OCI-LY3 (cell line): ENCODE results near the gene STAT6.

Source experiments
- H2AFZ ChIP-seq: fragments of 200-600, 300-600 bp; shearing (Covaris generic); 2 replicates; pipeline ENCODE4 v1.6.0; 2014; ENCODE audit warnings: antibody characterized with exemption, low read depth, low read length
- H3K27ac ChIP-seq: fragments of 200-600, 300-600 bp; sonication (generic); 2 replicates; pipeline ENCODE4 v1.5.1; 2014; ENCODE audit warnings: mild to moderate bottlenecking, low read length, moderate library complexity, mixed read lengths
- H3K27me3 ChIP-seq: fragments of 200-600, 300-600 bp; sonication (generic); 2 replicates; pipeline ENCODE4 v1.6.1; 2014; ENCODE audit warnings: low read depth, low read length, mixed read lengths
- H3K36me3 ChIP-seq: fragments of 200-600, 300-600 bp; sonication (generic); replicated peaks from 2 replicates; pipeline ENCODE3; 2014; ENCODE audit warnings: low read depth, low read length, mixed read lengths
- H3K4me1 ChIP-seq: fragments of 300-600, 200-600 bp; sonication (generic); 2 replicates; pipeline ENCODE4 v1.6.1; 2014; ENCODE audit warnings: low read length, mixed read lengths
- H3K4me2 ChIP-seq: fragments of 200-600, 300-600 bp; sonication (generic); 2 replicates; pipeline ENCODE4 v1.6.1; 2014; ENCODE audit warnings: low read length, mixed read lengths
- H3K4me3 ChIP-seq: fragments of 300-600, 200-600 bp; sonication (generic); 2 replicates; pipeline ENCODE4 v1.5.1; 2014; ENCODE audit warnings: antibody characterized with exemption, mild to moderate bottlenecking, low read length, moderate library complexity
- H3K79me2 ChIP-seq: fragments of 300-600, 200-600 bp; shearing (Covaris generic); 2 replicates; pipeline ENCODE4 v1.6.1; 2014; ENCODE audit warnings: mild to moderate bottlenecking, low read length, mixed read lengths
- H3K9ac ChIP-seq: fragments of 300-600, 200-600 bp; shearing (Covaris generic); 2 replicates; pipeline ENCODE4 v1.6.0; 2014; ENCODE audit warnings: mild to moderate bottlenecking, low read length, moderate library complexity
- H3K9me3 ChIP-seq: fragments of 200-600, 300-600 bp; shearing (Covaris generic); 2 replicates; pipeline ENCODE4 v1.6.1; 2014; ENCODE audit warnings: low read length, mixed read lengths; ENCODE audit not compliant: insufficient read depth
- H4K20me1 ChIP-seq: fragments of 200-600, 300-600 bp; sonication (generic); 2 replicates; pipeline ENCODE4 v1.6.1; 2016; ENCODE audit warnings: low read length, mixed read lengths; ENCODE audit not compliant: insufficient read depth
- EZH2phosphoT487 ChIP-seq: fragments of 200-600 bp; shearing (Covaris generic); IDR thresholded peaks from 2 replicates; pipeline ENCODE4 v1.6.1; 2018; ENCODE audit warnings: antibody characterized with exemption, mixed run types, low read depth
- TF ChIP-seq, protein P1 (sequence below): fragments of 200-600, 300-600 bp; sonication (generic); IDR thresholded peaks from 2 replicates; pipeline ENCODE4 v1.5.1; 2014; ENCODE audit warnings: antibody characterized with exemption, low read length, low read depth

The STAT6 gene

DNA sequence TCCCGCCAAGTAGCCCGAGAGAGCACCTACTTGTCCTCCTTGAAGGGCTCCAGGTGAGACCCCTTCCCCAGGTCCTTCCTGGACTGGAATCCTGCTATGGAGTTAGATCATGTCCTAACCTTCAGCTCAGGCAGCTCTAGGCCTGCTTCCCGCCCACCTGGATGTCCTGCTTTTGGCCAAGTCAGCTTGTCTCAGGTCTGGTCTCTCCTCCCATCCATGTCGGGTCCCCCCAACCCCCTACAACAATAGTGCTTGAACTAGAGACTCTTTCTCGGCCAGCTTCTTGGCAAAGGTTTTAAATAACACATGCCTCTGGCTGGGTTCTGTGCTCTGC is 18.7 kb downstream of the STAT6 start:
- peaks cover 19% of the 10 kb centered on the region for H3K36me3 ChIP-seq
- no peak overlapping the region for H3K4me2 ChIP-seq
- TF ChIP-seq EZH2phosphoT487: no peak
- TF ChIP-seq, protein P1, sequence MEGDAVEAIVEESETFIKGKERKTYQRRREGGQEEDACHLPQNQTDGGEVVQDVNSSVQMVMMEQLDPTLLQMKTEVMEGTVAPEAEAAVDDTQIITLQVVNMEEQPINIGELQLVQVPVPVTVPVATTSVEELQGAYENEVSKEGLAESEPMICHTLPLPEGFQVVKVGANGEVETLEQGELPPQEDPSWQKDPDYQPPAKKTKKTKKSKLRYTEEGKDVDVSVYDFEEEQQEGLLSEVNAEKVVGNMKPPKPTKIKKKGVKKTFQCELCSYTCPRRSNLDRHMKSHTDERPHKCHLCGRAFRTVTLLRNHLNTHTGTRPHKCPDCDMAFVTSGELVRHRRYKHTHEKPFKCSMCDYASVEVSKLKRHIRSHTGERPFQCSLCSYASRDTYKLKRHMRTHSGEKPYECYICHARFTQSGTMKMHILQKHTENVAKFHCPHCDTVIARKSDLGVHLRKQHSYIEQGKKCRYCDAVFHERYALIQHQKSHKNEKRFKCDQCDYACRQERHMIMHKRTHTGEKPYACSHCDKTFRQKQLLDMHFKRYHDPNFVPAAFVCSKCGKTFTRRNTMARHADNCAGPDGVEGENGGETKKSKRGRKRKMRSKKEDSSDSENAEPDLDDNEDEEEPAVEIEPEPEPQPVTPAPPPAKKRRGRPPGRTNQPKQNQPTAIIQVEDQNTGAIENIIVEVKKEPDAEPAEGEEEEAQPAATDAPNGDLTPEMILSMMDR: no peak
- no peak overlapping the region for H3K4me3 ChIP-seq
- no peak overlapping the region for H3K27ac ChIP-seq
- peaks cover 29% of the 10 kb centered on the region for H3K4me1 ChIP-seq
- H3K9ac ChIP-seq: no peak overlapping the region
- H3K79me2 ChIP-seq: no peaks in the 10 kb centered on the region
- no peaks in the 10 kb centered on the region for H3K9me3 ChIP-seq
- H2AFZ ChIP-seq: no peak overlapping the region
- H4K20me1 ChIP-seq: peaks cover 14% of the 10 kb centered on the region
- H3K27me3 ChIP-seq: no peaks in the 10 kb centered on the region

DNA sequence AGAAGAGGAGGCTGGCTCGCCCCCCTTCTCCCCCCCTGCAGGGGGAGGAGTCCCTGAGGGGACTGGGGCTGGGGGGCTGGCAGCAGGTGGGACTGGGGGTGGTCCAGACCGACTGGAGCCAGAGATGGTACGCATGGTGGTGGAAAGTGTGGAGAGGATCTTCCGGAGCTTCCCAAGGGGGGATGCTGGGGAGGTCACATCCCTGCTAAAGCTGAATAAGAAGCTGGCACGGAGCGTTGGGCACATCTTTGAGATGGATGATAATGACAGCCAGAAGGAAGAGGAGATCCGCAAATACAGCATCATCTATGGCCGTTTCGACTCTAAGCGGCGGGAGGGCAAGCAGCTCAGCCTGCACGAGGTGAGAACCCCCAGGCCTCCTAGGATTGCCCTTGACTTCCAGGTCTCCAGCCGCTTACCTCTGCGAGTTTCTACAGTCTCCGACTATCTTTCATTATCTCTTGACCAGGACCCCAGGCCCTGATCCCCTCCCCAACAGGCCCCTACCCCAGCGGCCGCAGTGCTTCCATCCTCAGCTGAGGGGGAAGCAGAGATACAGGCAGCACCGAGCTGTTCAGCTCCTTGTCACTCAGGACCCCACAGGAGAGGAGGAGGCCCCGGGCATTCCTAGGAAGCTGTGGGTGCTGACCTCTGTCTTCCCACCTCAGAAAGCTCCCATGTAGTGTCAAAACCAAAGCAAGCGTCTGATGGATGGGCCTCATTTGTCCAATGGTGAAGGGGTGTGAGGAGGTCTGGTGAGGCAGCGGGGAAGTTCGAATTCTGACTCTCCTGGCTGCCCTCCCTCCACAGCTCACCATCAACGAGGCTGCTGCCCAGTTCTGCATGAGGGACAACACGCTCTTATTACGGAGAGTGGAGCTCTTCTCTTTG is 19.3 kb downstream of the STAT6 start:
- Histone ChIP-seq H3K9ac (no peak overlapping the region), H3K4me3 (no peak overlapping the region)

DNA sequence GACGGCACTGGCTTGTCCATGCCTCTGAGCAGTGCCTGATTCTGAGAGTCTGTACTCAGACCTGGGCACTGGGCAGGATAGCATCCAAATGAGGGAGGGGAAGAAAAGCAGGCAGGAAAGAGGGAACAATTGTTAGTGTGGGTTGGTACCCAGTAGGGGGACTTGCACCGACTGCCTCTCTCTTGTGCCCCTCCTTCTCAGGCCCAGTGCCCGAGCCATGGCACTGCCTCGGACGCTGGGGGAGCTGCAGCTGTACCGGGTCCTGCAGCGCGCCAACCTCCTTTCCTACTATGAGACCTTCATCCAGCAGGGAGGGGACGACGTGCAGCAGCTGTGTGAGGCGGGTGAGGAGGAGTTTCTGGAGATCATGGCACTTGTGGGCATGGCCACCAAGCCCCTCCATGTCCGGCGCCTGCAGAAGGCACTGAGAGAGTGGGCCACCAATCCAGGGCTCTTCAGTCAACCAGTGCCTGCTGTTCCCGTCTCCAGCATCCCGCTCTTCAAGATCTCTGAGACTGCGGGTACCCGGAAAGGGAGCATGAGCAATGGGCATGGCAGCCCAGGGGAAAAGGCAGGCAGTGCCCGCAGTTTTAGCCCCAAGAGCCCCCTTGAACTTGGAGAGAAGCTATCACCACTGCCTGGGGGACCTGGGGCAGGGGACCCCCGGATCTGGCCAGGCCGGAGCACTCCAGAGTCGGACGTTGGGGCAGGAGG is 20.1 kb downstream of the STAT6 start:
- no peaks in the 10 kb centered on the region for H3K27me3 ChIP-seq
- H3K79me2 ChIP-seq: no peaks in the 10 kb centered on the region
- no peak overlapping the region for H3K4me2 ChIP-seq
- H3K36me3 ChIP-seq: peaks cover 5% of the 10 kb centered on the region
- no peak overlapping the region for H3K27ac ChIP-seq
- H2AFZ ChIP-seq: no peak overlapping the region
- peaks cover 11% of the 10 kb centered on the region for H4K20me1 ChIP-seq
- no peaks in the 10 kb centered on the region for H3K9me3 ChIP-seq
- H3K4me3 ChIP-seq: no peak overlapping the region
- no peak overlapping the region for H3K9ac ChIP-seq
- no peak for TF ChIP-seq EZH2phosphoT487
- peaks cover 33% of the 10 kb centered on the region for H3K4me1 ChIP-seq

More for the DNA sequence above, 19.3 kb downstream of the STAT6 start:
- H3K9me3 ChIP-seq: no peaks in the 10 kb centered on the region
- H3K4me2 ChIP-seq: no peak overlapping the region
- H3K36me3 ChIP-seq: peaks cover 13% of the 10 kb centered on the region
- no peak overlapping the region for H2AFZ ChIP-seq
- H3K4me1 ChIP-seq: peaks cover 29% of the 10 kb centered on the region
- H3K27me3 ChIP-seq: no peaks in the 10 kb centered on the region
- H3K79me2 ChIP-seq: no peaks in the 10 kb centered on the region
- H3K27ac ChIP-seq: no peak overlapping the region
- TF ChIP-seq EZH2phosphoT487: no peak
- TF ChIP-seq, protein P1: no peak
- H4K20me1 ChIP-seq: peaks cover 14% of the 10 kb centered on the region

DNA sequence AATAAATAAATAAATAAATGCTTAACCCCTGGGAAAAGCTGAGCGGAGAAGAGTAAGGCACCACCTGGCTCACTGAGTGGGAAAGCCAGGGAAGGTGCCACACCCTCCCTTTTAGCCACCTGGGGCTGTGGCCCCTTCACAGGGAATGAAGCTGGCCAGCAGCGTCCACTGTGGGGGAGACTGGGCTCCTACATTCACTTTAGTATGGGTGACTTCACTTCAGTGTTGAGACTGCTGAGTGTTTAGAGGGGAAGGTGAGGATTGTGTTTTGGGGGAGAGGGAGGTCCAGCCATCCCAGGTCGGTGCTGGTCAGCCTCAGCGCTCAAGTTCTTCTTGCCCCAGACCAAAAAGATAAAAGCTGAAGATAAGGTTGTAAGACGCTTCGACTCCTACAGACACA is 20.7 kb downstream of the STAT6 start:
- H3K4me2 ChIP-seq: no peak overlapping the region
- H3K9ac ChIP-seq: no peak overlapping the region
- H4K20me1 ChIP-seq: 0 out of 2 replicates have a peak, but pooled peaks cover 7% of the 10 kb centered on the region
- H2AFZ ChIP-seq: no peak overlapping the region
- TF ChIP-seq EZH2phosphoT487: no peak
- TF ChIP-seq, protein P1: no peak
- no peaks in the 10 kb centered on the region for H3K9me3 ChIP-seq
- H3K4me1 ChIP-seq: peaks cover 36% of the 10 kb centered on the region
- H3K27ac ChIP-seq: no peak overlapping the region
- H3K36me3 ChIP-seq: peaks cover 2% of the 10 kb centered on the region
- no peaks in the 10 kb centered on the region for H3K79me2 ChIP-seq
- H3K4me3 ChIP-seq: no peak overlapping the region
- H3K27me3 ChIP-seq: no peaks in the 10 kb centered on the region
